GM12865 (cell line): ENCODE measurements around the gene PDE2A.

ENCODE experiments used
- DNase-seq: peaks from one replicate; pipeline ENCODE4 v3.0.0; 2010; ENCODE audit warnings: low read depth
- H3K4me3 ChIP-seq: 2 replicates; pipeline ENCODE4 v1.5.1; 2011; ENCODE audit warnings: mild to moderate bottlenecking, low read depth, low read length, control low read depth
- TF ChIP-seq, protein P1 (sequence below): IDR thresholded peaks from 2 replicates; pipeline ENCODE4 v1.5.1; 2011; ENCODE audit warnings: low read length, control low read depth, low read depth, inconsistent platforms; ENCODE audit not compliant: insufficient read depth; ENCODE audit errors: missing control alignments

Gene PDE2A

GRCh38 chr11:72607496-72607895 lies 66.7 kb downstream of the PDE2A start:
- no peak for DNase-seq
- TF ChIP-seq, protein P1, sequence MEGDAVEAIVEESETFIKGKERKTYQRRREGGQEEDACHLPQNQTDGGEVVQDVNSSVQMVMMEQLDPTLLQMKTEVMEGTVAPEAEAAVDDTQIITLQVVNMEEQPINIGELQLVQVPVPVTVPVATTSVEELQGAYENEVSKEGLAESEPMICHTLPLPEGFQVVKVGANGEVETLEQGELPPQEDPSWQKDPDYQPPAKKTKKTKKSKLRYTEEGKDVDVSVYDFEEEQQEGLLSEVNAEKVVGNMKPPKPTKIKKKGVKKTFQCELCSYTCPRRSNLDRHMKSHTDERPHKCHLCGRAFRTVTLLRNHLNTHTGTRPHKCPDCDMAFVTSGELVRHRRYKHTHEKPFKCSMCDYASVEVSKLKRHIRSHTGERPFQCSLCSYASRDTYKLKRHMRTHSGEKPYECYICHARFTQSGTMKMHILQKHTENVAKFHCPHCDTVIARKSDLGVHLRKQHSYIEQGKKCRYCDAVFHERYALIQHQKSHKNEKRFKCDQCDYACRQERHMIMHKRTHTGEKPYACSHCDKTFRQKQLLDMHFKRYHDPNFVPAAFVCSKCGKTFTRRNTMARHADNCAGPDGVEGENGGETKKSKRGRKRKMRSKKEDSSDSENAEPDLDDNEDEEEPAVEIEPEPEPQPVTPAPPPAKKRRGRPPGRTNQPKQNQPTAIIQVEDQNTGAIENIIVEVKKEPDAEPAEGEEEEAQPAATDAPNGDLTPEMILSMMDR: no peak
- no peak overlapping the region for H3K4me3 ChIP-seq

DNA sequence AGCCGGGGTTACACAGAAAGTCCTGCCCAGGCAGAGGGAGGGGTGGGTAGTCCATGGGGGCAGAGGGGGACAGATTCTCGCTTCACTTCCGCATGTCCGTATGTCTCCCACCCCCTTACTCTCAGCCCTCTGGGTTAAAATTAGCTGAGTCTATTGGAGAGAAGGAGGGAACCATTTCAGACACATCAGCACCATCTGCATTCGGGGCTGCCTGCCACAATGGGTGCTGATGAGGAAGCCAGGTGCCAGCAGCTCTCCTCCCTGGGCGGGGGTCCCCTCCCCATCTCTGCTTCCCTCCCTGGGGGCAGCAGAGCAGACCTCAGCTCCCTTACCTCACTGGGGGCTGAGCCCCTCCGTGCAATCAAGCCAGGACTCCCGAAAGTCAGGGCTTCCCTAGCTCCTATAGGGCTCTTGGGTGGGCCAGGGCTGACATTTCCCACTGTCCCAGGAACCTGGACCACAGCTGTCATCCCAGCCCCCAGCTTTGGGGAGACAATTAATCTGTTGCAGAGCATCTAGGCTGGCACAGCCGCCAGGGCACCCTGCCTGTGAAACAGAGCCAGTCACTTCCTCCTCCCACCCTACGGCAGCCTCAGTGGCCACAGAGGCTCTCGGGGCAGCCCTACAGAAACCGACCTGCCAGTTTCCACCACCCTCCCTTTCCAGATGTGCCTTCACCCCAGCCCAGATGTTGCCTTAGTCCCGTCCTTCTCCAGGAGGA lies 67.3 kb downstream of the PDE2A start:
- TF ChIP-seq, protein P1: no peak
- no peak for DNase-seq

GRCh38 chr11:72605973-72606747 lies 68.1 kb downstream of the PDE2A start:
- TF ChIP-seq, protein P1: no peak
- DNase-seq: no peak
- no peak overlapping the region for H3K4me3 ChIP-seq

More for the DNA sequence above, 67.3 kb downstream of the PDE2A start:
- no peak overlapping the region for H3K4me3 ChIP-seq

GRCh38 chr11:72604256-72604655 lies 70.0 kb downstream of the PDE2A start:
- TF ChIP-seq, protein P1: no peak
- no peak overlapping the region for H3K4me3 ChIP-seq
- DNase-seq: no peak

DNA sequence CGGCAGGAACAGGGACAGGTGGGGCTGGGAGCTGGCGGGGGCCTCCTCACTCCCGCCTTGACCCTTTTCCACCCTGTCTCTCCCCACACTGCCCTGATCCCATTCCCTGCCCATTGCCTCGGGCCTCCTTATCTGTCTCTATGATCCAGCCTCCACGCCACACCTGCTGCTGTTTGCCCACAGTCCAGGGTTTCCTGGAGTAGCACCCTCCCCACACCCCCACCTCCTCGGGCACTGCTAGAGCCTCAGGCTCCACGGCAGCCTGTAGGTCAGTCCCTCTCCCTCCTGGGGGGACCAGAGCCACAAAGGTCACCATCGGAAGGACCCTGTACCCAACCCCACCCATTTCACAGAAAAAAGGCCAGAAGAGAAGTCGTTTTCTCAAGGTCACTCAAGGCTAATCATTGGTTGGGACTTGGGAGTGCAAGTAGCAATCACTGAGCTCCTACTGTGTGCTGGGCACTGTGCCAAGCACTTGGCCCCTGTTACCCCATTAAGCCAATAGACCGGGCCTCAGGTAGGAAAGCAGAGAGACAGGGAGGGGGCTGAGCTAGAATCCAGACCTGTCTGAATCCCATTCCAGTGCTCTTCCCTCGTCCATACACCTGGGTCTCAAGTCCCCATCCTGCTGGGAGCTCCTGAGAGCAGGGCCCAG lies 71.8 kb downstream of the PDE2A start:
- DNase-seq: no peak
- TF ChIP-seq, protein P1: no peak
- no peak overlapping the region for H3K4me3 ChIP-seq

GRCh38 chr11:72600557-72600956 lies 73.7 kb downstream of the PDE2A start:
- H3K4me3 ChIP-seq: no peak overlapping the region
- TF ChIP-seq, protein P1: no peak
- DNase-seq: no peak
